Sciatic nerve (tissue), 2 donors: ENCODE results near the gene ATP8B4. TPM values are rescaled to one million over a fixed set of nuclear protein-coding genes. Genes with fewer than 3 reads are reported as not detected.

Experiments
- ATAC-seq: fragments of 200-7000 bp; cut with Tn5 transposase; one replicate; pipeline ENCODE4 v1.9.1; 2020; ENCODE audit warnings: mild to moderate bottlenecking, moderate library complexity
- DNase-seq: peaks from one replicate; pipeline ENCODE4 v3.0.0-alpha.2; 2020; ENCODE audit warnings: low spot score
- intact Hi-C: fragments of 100-400 bp; cut with DNase I; formaldehyde crosslinking; loops from one replicate; pipeline ENCODE4 v1.14.2; 2022
- total RNA-seq: library from RNA; stranded (reverse); fragmentation: NEBNext Ultra II Directional; extraction: Animal tissue kit (Norgen Biotek cat#: 25700); gene quantifications from one replicate; pipeline ENCODE4 v1.2.1, GENCODE V29; 2021
- donor health status: DM: no; HTN: no; CAD: no.
- donor health status: DM: no; HTN: no; CAD: no.

ATP8B4 gene
- total RNA-seq, 1 donor from 2014 or later: 16.5 TPM

GRCh38 chr15:50046159-50046558 lies 72.9 kb downstream of the ATP8B4 start:
- ATAC-seq (no peak), DNase-seq (no peak)
- intact Hi-C loops: no loop called here

DNA sequence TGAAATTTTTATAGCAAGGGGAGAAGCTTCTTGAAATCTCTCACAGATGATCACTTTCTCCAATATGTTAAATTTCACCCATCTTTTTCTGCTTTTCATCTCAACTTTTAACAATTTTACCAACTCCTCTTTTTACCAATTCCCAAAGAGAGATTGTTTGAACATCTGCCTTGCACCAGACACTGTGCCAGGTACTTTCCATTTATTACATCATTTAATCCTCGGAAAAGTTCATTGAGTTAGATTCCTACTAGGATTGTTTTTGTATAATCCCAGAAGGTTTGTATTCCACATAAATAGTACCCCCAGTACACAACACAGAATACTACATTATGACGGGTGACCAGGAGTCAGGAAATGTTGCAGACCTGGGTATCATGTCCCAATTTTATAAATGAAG lies 74.1 kb downstream of the ATP8B4 start:
- intact Hi-C loops: no loop called here

DNA sequence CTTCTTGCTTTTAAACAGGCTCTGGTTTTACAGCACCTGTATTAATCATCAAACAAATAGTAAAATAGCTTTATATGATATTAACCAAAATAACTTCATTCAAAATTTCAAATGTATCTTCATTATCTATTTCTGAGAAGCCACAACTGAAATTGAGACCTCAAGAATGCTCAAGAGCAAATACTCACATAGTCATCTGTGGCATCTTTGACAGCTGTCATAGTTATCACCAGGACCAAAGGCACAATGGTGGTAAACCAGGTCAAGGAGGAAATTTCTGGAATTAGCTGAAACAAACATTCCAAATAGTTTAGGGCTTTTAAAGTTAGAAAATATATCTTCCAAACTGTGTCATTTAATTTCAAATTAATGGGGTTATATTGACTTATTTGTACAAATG lies 74.6 kb downstream of the ATP8B4 start:
- no peak for ATAC-seq
- intact Hi-C loops: no loop called here

More for the DNA sequence above, 74.1 kb downstream of the ATP8B4 start:
- ATAC-seq: peak; percentile 55
- DNase-seq: no peak

DNA sequence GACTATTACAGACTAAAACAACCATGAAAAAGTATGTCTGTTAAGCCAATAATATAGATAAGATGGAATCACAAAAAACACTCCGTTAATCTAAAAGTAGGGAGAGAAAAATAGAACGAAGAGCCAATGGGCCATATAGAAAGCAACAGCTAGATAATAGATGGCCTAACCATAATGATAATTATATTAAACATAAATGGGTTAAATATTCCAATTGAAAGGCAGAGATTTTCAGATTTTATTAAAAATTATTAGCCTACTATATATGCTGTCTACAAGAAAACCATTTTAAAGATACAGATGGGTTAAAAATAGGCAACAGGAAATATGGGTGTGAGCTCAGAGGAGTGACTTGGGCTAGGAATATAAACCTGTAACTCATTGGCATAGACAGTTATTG lies 76.3 kb downstream of the ATP8B4 start:
- no peak for DNase-seq
- intact Hi-C loops: no loop called here
- ATAC-seq: no peak

More for the DNA sequence above, 74.6 kb downstream of the ATP8B4 start:
- no peak for DNase-seq

DNA sequence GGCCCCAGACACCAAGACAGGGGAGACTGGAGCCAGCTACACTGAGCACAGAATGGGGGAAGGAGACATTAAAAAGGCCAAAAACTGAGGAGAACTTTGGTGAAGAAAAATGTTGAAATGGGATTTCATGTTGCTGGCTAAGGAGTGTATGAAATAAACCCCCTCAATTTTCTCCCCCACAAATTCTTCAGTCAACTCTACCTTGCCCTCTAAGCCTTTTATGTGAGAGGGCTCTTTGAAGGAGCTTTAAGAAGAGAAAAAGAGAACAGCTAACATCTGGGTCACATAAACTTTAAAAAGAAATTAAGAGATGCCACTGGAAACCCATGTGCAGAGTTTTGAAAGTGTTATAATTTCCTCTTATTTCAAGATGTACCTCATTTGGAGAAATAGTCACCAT lies 88.6 kb downstream of the ATP8B4 start:
- intact Hi-C loops: no loop called here
- DNase-seq: no peak
- ATAC-seq: no peak

DNA sequence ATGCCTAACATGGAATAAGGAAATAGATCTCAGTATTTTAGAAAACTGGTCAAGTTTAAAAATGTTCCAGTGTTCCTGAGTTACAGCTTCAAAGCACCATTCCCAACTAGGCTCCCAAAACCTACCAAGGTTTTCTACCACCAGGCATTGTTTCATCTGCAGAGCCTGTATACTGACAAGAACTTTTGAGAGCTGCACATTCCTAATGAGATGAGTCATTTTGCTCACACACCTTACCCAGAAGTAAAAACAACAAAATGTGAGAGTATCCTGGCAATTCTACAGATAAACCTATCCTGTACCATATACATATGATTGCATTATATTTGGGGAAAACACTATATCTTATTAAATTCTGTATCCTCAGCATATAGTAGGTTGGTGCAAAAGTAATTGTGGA lies 90.7 kb downstream of the ATP8B4 start:
- DNase-seq (no peak), ATAC-seq (no peak)
- intact Hi-C loops: no loop called here

DNA sequence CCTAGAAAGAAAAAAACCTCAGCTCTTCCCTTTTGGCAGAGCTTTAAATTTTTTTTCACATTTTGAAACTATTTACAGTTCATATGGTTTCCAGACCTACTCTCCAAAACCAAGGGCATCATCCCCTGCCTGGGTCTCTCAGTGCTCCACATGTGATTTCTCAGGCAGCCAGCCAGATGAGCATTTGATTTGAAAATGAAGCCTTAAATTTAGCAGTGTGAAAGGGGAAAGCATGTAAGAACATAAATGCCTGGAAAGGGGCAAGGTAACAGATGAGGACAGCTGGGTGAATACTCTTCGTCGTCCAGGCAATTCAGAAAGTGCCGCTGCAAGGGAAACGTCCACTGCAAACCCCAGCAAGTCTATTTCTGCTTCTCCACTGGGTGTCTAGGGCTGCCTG lies 94.8 kb downstream of the ATP8B4 start:
- ATAC-seq (peak; percentile 54), DNase-seq (no peak)
- intact Hi-C loops: no loop called here

DNA sequence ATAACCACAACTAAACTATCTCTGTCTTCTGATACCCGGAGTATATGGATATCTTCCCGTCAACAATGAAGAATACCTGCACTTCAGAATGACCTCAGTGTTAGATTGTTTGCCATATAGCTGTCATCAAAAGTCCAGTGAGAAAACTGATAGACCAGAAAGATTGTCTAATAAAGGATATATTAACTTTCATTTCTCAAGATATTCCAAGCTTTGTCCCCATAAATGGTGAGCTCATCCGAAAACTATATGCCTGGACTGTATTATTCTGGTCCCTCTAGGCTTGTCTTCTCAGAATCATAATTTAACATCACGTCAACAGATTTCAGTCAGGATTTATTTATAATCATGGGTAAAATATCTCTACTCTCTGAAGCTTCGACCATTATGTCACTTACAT lies 100.5 kb downstream of the ATP8B4 start:
- ATAC-seq: no peak
- no peak for DNase-seq
- intact Hi-C loops: no loop called here

DNA sequence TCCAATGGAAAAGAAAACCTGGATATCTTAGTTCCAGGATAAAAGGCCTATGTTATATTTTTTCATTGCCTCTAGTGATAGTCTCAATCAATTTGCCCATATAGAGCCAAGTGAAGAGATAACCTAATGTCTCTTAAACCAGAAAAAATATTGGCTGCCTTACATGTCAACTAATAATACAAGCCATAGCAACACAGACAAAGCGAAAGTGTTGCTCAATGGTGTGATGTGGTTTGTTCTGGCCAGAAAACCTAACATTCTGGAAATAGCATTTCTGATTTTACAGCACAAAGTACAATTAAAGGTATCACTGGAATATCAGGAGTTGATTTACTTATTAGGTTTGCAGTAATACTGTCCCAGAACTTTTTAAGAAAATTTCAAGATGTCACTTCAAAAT lies 101.5 kb downstream of the ATP8B4 start:
- intact Hi-C loops: no loop called here
- DNase-seq (no peak), ATAC-seq (peak; percentile 95)

GRCh38 chr15:50016951-50017350 lies 102.1 kb downstream of the ATP8B4 start:
- intact Hi-C loops: no loop called here
- DNase-seq (no peak), ATAC-seq (no peak)

DNA sequence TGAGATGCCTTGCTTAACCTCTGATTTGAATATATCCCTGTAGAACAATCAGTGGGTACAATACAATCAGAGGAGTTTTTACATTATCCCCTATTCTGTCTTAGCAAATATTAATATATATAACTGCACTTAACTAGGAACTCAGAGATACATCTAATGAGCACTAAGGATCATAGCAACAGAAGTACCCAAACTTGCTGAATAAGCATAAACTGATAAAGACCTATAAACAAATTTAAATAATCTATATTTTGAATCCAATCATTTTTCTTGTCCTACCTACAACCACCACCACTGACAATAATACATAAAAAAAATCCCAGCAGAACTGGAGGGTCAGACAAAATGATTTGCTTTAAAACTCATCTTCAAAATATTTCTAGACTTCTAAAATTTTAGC lies 106.2 kb downstream of the ATP8B4 start:
- DNase-seq (no peak), ATAC-seq (no peak)
- intact Hi-C loops: no loop called here

DNA sequence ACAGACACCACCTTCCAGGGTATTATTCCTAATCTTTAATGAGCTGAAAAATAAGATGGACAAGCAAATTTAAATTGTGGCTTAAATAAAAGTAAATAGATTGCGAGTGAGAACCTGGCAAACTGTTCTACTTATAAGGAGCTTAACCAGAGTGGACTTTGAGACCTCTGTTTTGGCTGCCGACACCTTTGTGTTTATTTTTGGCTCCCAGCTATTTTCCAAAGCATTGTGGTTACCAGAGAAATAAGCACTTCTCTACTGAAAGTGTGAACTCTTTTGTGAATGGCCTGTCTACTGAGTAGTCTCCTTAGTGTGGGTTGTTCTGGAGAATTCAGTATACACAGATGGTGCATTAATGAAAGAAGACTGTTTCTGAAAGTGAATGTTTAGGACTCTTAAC lies 109.4 kb downstream of the ATP8B4 start:
- intact Hi-C loops: no loop called here

GRCh38 chr15:50003786-50004334 lies 115.2 kb downstream of the ATP8B4 start:
- peak; percentile 99 for ATAC-seq
- intact Hi-C loops: no loop called here
- peak; percentile 93 for DNase-seq

More for the DNA sequence above, 109.4 kb downstream of the ATP8B4 start:
- DNase-seq (no peak), ATAC-seq (no peak)

GRCh38 chr15:49991587-49991986 lies 127.4 kb downstream of the ATP8B4 start:
- intact Hi-C loops: no loop called here
- DNase-seq (no peak), ATAC-seq (no peak)

DNA sequence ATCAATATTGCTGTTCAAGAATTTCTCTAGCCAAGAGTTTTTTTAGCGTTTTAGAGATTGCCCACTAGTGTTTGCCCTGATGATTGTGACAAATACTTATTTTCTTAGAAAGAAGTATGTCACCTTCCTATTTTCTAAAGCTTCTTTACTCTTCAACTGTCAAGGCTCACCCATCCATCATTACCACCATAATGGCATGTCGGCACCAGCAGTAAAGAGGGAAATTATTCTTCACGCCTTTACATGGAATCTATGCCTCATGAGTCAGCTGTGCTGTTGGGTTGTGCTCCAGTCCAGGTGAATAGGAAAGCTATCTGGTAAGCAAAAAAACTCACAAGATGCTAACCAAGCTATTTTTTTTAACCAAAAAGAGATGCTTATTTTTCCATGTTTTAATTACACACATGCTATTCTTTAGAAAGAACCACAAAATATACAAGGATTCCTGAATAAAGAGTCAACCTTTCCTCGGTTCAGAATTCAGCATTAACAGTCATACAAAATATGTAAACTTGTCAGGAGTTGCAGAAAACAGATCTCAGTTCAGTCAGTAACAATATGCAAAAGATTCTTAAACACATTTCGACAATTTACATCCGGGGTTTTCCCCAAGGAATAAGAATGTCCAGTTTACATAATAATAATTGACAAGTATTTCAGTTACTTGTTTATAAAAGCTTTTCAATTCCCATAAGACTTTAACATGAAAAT lies 128.0 kb downstream of the ATP8B4 start:
- intact Hi-C loops: no loop called here
- DNase-seq (no peak), ATAC-seq (no peak)

GRCh38 chr15:49989498-49989897 lies 129.5 kb downstream of the ATP8B4 start:
- DNase-seq (no peak), ATAC-seq (peak; percentile 88)
- intact Hi-C loops: no loop called here

DNA sequence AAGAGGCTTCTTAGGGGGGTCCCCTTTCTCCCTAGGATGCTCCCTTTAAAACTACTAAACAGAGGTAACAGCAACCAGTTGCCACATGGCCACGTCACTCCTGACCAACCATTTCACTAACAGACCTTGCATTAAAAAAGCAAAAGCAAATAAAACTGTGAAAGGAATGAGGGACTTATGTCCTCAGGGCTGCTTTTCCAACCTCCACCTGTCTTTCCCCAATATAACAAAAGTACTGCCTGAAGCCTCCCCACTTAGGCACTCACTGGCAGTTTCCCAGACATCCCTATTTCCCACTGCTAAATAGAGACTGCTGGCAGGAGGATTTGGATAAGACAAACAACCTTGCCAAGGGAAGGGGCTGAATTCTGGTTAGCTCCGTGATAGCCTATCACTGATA lies 130.3 kb downstream of the ATP8B4 start:
- DNase-seq: no peak
- intact Hi-C loops: no loop called here

GRCh38 chr15:49987896-49988295 lies 131.1 kb downstream of the ATP8B4 start:
- no peak for ATAC-seq

More for the DNA sequence above, 130.3 kb downstream of the ATP8B4 start:
- ATAC-seq: no peak

DNA sequence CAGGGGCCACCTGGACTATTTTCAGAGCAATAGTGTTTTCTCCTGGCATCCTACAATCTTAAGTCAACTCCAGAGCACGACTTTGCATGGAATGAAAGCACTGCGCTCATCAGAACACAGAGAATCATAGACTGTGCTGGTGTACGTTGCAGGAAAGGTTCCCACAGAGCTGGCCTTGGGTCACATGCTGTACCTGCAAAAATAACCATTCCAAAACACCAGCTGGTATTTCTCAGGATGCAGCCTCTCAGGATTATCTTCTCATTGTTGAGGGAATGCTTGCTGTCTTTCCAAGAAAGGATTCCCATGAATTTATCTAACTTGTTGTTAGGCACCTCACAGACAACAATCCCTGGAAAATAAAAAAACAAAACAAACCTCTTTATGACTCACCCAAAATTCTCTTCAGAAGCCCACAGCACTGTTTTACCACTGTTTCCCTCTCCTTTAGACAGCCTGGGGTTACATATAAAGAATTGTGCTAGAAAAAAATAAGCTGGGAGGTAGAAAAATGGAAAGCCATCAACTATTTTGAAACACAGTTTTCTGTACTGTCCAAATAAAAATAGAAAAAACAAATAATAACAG lies 131.7 kb downstream of the ATP8B4 start:
- ATAC-seq (peak; percentile 27), DNase-seq (no peak)
- intact Hi-C loops: no loop called here

More at GRCh38 chr15:49987896-49988295, 131.1 kb downstream of the ATP8B4 start:
- no peak for DNase-seq
- intact Hi-C loops: no loop called here

GRCh38 chr15:49986326-49986725 lies 132.7 kb downstream of the ATP8B4 start:
- no peak for DNase-seq
- intact Hi-C loops: no loop called here
- peak; percentile 48 for ATAC-seq

DNA sequence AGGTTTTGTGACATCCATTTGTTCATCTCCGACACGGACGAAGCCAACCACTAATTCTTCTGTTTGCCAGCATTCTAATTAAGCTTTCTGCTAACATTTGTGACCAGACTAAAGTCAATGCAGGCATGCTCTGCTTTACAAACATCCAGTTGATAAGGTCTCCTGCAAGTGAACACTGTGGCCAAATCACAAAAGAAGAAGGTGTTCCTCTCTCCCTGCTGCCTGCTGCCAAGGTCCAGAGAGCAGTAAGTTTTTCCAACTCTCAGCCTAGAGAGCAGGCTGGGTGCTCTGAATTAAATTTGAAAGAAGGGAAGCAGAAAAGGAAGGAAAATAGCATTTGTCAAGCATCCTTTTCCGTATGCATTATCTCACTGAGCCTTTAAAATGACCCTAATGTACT lies 133.6 kb downstream of the ATP8B4 start:
- ATAC-seq (no peak), DNase-seq (no peak)
- intact Hi-C loops: no loop called here
